Peyer's patch (tissue), 4 donors: Measurements from ENCODE around the gene TLK1. TPM values are rescaled to one million over a fixed set of nuclear protein-coding genes. Genes with fewer than 3 reads are reported as not detected.

Source experiments
- DNase-seq, 3 donors: peaks; one replicate each; pipeline ENCODE4 v3.0.0-alpha.2; 2017 to 2019
- H3K27ac ChIP-seq, 4 donors: fragments of 200-600 bp; sonication (generic); one replicate each; pipeline ENCODE4 v1.5.1; 2016 to 2019
- H3K27me3 ChIP-seq, 2 donors: fragments of 200-600 bp; sonication (generic); one replicate each; pipeline ENCODE4 v1.5.1; 2019
- H3K36me3 ChIP-seq, 3 donors: fragments of 200-600 bp; sonication (generic); one replicate each; pipeline ENCODE4 v1.5.1; 2016 to 2019
- H3K4me1 ChIP-seq, 4 donors: fragments of 200-600 bp; sonication (generic); one replicate each; pipeline ENCODE4 v1.5.1; 2016 to 2019
- H3K4me3 ChIP-seq, 4 donors: fragments of 200-600 bp; sonication (generic); 1 replicate in 3 of 4; 2 replicates in 1 of 4; pipeline ENCODE4 v1.5.1; 2016 to 2019; ENCODE audit warnings: mild to moderate bottlenecking in 1 of 4
- H3K9me3 ChIP-seq, 4 donors: fragments of 200-600 bp; sonication (generic); one replicate each; pipeline ENCODE4 v1.5.1; 2016 to 2019; ENCODE audit warnings: mild to moderate bottlenecking in 1 of 4
- POLR2A ChIP-seq, 2 donors: fragments of 450-650 bp; IDR thresholded peaks; one replicate each; pipeline ENCODE4 v1.5.1; 2017; ENCODE audit warnings: antibody characterized with exemption in 2 of 2, mild to moderate bottlenecking in 2 of 2, moderate library complexity in 2 of 2
- total RNA-seq, 4 donors: library from RNA; depleted of rRNA; stranded (reverse); fragments of >200 nt; gene quantifications; one replicate each; pipeline ENCODE4 v1.1.0, GENCODE V29; 2016
- TF ChIP-seq, protein P1 (sequence below), 6 experiments: fragments of 450-650 bp in 4 of 6; fragments of 200-600 bp in 2 of 6; sonication (generic) in 1 of 6; IDR thresholded peaks; one replicate each; pipeline ENCODE4 v1.5.1; 2017 to 2019; ENCODE audit warnings: antibody characterized with exemption in 6 of 6, mild to moderate bottlenecking in 3 of 6, moderate library complexity in 1 of 6

The TLK1 gene
- total RNA-seq, 4 donors from 2014 or later = 26.4 to 99.0 (median 45.0) TPM

DNA sequence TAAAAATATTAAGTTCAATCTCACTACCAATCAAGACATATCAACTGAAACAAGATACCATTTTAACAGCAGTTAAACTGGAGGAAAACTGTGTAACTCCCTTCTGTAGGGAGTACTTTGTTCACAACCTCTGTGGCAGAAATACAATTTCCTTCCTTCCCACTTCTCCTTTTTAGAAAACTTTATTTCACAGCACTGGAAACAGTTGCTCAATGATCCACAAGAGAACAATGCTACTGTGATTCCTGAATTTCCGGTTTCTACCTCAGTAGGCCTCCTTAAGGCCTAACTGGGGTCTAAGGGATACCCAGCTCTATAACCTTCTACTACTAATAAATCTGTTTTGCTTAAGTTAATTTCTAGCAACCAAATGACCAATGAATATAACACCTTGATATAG, 14.1 kb downstream of the TLK1 start:
- no peaks in the 10 kb centered on the region for H3K9me3 ChIP-seq
- TF ChIP-seq POLR2A (IDR thresholded peaks at IDR 0.05) = no peak
- TF ChIP-seq, protein P1, sequence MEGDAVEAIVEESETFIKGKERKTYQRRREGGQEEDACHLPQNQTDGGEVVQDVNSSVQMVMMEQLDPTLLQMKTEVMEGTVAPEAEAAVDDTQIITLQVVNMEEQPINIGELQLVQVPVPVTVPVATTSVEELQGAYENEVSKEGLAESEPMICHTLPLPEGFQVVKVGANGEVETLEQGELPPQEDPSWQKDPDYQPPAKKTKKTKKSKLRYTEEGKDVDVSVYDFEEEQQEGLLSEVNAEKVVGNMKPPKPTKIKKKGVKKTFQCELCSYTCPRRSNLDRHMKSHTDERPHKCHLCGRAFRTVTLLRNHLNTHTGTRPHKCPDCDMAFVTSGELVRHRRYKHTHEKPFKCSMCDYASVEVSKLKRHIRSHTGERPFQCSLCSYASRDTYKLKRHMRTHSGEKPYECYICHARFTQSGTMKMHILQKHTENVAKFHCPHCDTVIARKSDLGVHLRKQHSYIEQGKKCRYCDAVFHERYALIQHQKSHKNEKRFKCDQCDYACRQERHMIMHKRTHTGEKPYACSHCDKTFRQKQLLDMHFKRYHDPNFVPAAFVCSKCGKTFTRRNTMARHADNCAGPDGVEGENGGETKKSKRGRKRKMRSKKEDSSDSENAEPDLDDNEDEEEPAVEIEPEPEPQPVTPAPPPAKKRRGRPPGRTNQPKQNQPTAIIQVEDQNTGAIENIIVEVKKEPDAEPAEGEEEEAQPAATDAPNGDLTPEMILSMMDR (IDR thresholded peaks at IDR 0.05) = no peak
- no peak overlapping the region for H3K4me3 ChIP-seq
- H3K36me3 ChIP-seq = no peaks in the 10 kb centered on the region
- no peak for DNase-seq
- peaks cover 0 to 46% (median 1%) of the 10 kb centered on the region in 4 donors for H3K4me1 ChIP-seq
- no peak overlapping the region for H3K27ac ChIP-seq
- no peaks in the 10 kb centered on the region for H3K27me3 ChIP-seq

DNA sequence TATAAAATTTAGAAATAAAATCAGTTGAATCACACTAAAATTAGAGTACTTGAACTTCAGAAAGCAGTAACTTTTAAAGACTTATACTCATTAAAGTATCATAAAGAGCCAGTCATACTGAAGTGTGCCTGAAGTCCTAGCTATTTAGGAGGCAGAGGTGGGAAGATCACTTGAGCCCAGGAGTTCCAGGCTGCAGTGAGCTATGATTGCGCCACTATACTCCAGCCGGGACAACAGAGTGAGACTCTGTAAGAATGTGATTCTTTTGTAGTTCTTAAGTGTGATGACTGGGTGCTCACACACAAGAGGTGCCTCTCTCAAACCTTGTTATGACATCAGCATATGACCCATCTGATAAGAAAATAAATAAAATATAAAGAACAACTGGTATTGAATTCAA, 14.6 kb downstream of the TLK1 start:
- Histone ChIP-seq H3K27ac (no peak overlapping the region), H3K36me3 (no peaks in the 10 kb centered on the region), H3K27me3 (no peaks in the 10 kb centered on the region), H3K9me3 (no peaks in the 10 kb centered on the region), H3K4me1 (peaks cover 0 to 52% (median 4%) of the 10 kb centered on the region in 4 donors), H3K4me3 (no peak overlapping the region)
- no peak for DNase-seq
- TF ChIP-seq, protein P1 (IDR thresholded peaks at IDR 0.05) = no peak
- no peak for TF ChIP-seq POLR2A (IDR thresholded peaks at IDR 0.05)

DNA sequence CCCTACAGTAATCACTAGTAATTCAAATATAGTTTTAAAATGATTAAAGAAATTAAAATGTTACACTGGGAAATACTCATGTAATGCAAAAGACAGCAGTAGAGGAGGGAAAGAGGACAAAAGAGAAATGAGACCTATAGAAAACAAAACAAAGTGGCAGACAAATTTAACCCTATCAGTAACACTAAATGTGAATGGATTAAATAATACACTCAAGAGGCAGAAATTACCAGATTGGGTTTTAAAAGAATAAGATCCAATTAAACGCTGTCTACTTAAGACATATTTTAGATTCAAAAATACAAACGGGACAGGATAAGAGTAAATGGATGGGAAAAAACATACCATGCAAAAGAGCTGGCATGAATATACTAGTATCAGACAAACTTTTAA, 17.0 kb downstream of the TLK1 start:
- H3K4me3 ChIP-seq = no peak overlapping the region

DNA sequence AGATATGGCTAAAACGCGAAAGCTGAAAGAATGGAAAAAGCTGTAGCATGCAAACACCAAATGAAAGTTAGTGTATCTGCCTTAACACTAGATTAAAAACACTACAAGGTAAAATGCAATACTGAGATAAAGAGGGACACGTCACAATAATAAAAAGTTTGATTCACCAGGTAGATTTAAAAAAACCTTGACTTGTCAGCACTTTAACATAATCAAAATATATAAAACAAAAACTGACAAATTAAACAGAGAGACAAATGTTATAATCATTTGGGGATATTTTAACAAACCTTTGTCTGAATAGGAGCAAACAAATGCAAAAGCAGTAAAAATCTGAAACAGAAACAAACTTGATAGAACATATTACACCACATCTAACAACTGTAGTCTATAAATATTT, 18.3 kb downstream of the TLK1 start:
- Histone ChIP-seq H3K4me1 (peaks cover 0 to 30% (median 4%) of the 10 kb centered on the region in 4 donors), H3K27me3 (no peaks in the 10 kb centered on the region), H3K27ac (no peak overlapping the region), H3K9me3 (no peaks in the 10 kb centered on the region), H3K36me3 (no peaks in the 10 kb centered on the region), H3K4me3 (no peak overlapping the region)
- DNase-seq = no peak
- TF ChIP-seq, protein P1 (IDR thresholded peaks at IDR 0.05) = no peak
- no peak for TF ChIP-seq POLR2A (IDR thresholded peaks at IDR 0.05)

More for the DNA sequence above, 17.0 kb downstream of the TLK1 start:
- H3K9me3 ChIP-seq = no peaks in the 10 kb centered on the region
- H3K27ac ChIP-seq = no peak overlapping the region
- H3K36me3 ChIP-seq = no peaks in the 10 kb centered on the region
- DNase-seq = no peak
- H3K27me3 ChIP-seq = no peaks in the 10 kb centered on the region
- peaks cover 0 to 38% (median 4%) of the 10 kb centered on the region in 4 donors for H3K4me1 ChIP-seq
- TF ChIP-seq POLR2A (IDR thresholded peaks at IDR 0.05) = no peak
- TF ChIP-seq, protein P1 (IDR thresholded peaks at IDR 0.05) = no peak

DNA sequence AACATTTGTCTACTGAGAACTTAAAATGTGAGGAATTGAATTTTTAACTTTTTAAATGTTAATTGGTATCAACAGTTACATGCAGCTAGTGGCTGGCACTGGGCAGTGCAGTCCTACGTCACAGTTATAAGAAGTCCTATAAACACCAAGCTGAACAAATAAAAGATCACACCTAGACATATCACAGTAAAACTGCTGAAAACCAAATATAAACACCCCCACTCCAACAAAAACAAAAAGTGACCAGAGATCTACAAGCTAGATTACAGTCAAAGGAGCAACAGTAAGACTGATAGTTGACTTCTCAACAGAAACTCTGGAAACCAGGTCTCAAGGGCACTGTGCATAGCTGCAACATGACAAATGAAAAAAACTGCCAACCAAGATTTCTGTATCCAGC, 19.4 kb downstream of the TLK1 start:
- no peak overlapping the region for H3K4me3 ChIP-seq
- no peak for TF ChIP-seq POLR2A (IDR thresholded peaks at IDR 0.05)
- TF ChIP-seq, protein P1 (IDR thresholded peaks at IDR 0.05) = peak in 1 of 6 experiments; percentile 23
- H3K4me1 ChIP-seq = peaks cover 0 to 24% (median 4%) of the 10 kb centered on the region in 4 donors
- no peak overlapping the region for H3K27ac ChIP-seq
- no peaks in the 10 kb centered on the region for H3K9me3 ChIP-seq
- no peak for DNase-seq
- H3K36me3 ChIP-seq = no peaks in the 10 kb centered on the region
- no peaks in the 10 kb centered on the region for H3K27me3 ChIP-seq

DNA sequence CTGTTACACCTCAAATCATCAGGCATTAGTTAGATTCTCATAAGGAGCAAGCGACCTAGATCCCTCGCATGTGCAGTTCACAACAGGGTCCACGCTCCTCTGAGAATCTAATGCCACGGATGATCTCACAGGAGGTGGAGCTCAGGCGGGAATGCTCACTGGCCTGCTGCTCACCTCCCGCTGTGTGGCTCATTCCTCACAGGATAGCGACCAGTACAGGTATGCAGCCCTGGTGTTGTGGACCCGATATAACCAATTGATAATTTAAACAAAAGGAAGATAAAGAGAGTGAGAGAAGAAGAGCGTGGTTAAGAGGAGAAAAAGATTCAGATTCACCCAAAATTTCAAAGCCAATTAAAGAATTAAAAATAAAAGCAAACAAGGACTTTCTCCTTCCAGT, 20.8 kb downstream of the TLK1 start:
- no peak for DNase-seq
- peaks cover 0 to 13% (median 4%) of the 10 kb centered on the region in 4 donors for H3K4me1 ChIP-seq
- no peak overlapping the region for H3K27ac ChIP-seq
- TF ChIP-seq POLR2A (IDR thresholded peaks at IDR 0.05) = no peak
- TF ChIP-seq, protein P1 (IDR thresholded peaks at IDR 0.05) = no peak
- no peaks in the 10 kb centered on the region for H3K36me3 ChIP-seq
- no peaks in the 10 kb centered on the region for H3K27me3 ChIP-seq
- no peak overlapping the region for H3K4me3 ChIP-seq
- no peaks in the 10 kb centered on the region for H3K9me3 ChIP-seq
